Nephron (organoid): ENCODE data around the gene PSAT1.
A peak's percentile ranks its signal among the peaks of the same experiment; 100 is the strongest.

Experiments
- H3K27ac Mint-ChIP-seq, 3 experiments: 2 replicates each; pipeline ENCODE4 v1.8.0; 2020; ENCODE audit warnings: mixed read lengths in 3 of 3, mild to moderate bottlenecking in 2 of 3, moderate library complexity in 1 of 3
- H3K27me3 Mint-ChIP-seq: 2 replicates; pipeline ENCODE4 v1.8.0; 2021; ENCODE audit warnings: low read depth, mild to moderate bottlenecking, moderate library complexity, mixed read lengths
- H3K36me3 Mint-ChIP-seq: 2 replicates; pipeline ENCODE4 v1.8.0; 2020; ENCODE audit warnings: low read depth, mixed read lengths
- H3K4me1 Mint-ChIP-seq: 2 replicates; pipeline ENCODE4 v1.8.0; 2020; ENCODE audit warnings: mixed read lengths
- H3K4me3 Mint-ChIP-seq, 3 experiments: 2 replicates each; pipeline ENCODE4 v1.8.0; 2020; ENCODE audit warnings: mild to moderate bottlenecking in 3 of 3, mixed read lengths in 3 of 3, moderate library complexity in 2 of 3
- H3K9me3 Mint-ChIP-seq: 2 replicates; pipeline ENCODE4 v1.8.0; 2020; ENCODE audit warnings: mixed read lengths
- TF ChIP-seq, protein P1 (sequence below), 3 experiments: fragments of 200-600 bp; sonication (generic); IDR thresholded peaks; one replicate each; pipeline ENCODE4 v1.5.0; 2021; ENCODE audit warnings: antibody characterized with exemption in 3 of 3; ENCODE audit not compliant: unreplicated experiment in 3 of 3

PSAT1 gene

DNA sequence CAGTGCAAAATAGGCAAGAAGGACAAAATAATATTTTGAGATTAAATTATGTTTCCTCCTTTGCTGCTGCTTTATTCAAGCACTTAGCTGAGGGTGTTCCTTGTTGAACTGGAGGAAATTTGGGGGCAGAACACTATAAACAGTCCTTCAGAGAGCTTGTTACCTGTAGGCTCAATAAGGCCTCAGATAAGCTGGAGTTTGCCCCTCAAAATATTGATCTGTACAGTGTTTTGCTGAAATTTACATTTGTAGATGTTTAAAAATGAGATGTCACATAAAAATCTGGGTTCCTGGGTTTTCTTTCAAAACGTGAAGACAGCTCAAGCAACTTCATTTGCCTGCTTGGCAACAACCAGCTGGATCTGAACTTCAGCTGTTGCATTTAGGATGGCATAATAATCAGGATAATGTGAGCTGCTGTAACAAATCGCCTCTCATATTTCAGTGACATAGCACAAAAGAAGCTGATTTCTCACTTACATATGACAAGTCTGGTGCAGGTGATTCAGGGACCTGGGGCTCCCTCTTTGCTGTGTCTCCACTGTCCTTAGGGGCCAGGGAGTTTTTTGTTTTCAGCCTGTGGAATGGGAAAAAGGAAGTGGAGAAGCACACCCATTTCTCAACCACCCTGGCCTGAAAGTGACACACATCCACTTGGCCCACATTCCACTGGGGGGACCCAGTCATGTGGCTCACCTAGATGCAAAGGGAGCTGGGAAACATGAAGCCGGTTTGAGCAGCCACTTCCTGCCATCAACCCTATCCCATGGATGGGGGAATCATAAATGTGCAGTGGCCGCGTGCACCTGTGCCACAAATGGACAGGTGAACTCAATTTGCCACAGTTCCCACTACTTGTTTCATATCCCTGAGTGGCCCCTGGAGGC is 2.4 kb upstream of the PSAT1 start:
- Mint-ChIP-seq H3K4me3 (peak overlapping the region; percentile 37 to 51 (median 43)), H3K4me1 (peaks cover 70% of the 10 kb centered on the region), H3K36me3 (no peaks in the 10 kb centered on the region), H3K9me3 (no peaks in the 10 kb centered on the region), H3K27me3 (peaks cover 7% of the 10 kb centered on the region), H3K27ac (peak overlapping the region in 1 of 3 experiments; percentile 43)
- TF ChIP-seq, protein P1, sequence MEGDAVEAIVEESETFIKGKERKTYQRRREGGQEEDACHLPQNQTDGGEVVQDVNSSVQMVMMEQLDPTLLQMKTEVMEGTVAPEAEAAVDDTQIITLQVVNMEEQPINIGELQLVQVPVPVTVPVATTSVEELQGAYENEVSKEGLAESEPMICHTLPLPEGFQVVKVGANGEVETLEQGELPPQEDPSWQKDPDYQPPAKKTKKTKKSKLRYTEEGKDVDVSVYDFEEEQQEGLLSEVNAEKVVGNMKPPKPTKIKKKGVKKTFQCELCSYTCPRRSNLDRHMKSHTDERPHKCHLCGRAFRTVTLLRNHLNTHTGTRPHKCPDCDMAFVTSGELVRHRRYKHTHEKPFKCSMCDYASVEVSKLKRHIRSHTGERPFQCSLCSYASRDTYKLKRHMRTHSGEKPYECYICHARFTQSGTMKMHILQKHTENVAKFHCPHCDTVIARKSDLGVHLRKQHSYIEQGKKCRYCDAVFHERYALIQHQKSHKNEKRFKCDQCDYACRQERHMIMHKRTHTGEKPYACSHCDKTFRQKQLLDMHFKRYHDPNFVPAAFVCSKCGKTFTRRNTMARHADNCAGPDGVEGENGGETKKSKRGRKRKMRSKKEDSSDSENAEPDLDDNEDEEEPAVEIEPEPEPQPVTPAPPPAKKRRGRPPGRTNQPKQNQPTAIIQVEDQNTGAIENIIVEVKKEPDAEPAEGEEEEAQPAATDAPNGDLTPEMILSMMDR (IDR thresholded peaks at IDR 0.05; ENCODE audit: unreplicated experiment in 3 of 3) = no peak

DNA sequence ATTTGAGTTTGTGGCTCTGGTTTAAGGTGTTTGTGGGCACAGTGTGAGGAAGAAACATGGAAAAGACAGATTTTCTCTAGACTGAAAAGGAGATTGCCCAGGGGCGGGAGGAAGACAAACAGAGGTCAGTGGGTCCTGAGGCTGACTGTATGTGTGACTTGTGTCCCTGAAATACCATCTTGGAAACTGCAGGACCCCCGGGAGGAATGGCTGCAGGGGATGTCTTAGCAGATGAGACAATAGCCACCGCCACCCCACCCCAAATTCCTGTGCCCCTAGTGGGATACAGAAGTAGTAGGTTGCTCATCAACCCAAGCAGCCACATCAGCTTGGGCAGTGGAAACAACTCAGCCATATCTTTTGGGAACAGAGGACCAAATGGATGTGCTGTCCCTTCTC is 1.7 kb upstream of the PSAT1 start:
- H3K27ac Mint-ChIP-seq = peak overlapping the region; percentile 89 to 94 (median 90)
- H3K36me3 Mint-ChIP-seq = peaks cover 4% of the 10 kb centered on the region
- TF ChIP-seq, protein P1 (IDR thresholded peaks at IDR 0.05; ENCODE audit: unreplicated experiment in 3 of 3) = no peak
- H3K4me1 Mint-ChIP-seq = peaks cover 66% of the 10 kb centered on the region
- peak overlapping the region; percentile 43 to 94 (median 51) for H3K4me3 Mint-ChIP-seq
- H3K27me3 Mint-ChIP-seq = peaks cover 7% of the 10 kb centered on the region
- H3K9me3 Mint-ChIP-seq = no peaks in the 10 kb centered on the region

DNA sequence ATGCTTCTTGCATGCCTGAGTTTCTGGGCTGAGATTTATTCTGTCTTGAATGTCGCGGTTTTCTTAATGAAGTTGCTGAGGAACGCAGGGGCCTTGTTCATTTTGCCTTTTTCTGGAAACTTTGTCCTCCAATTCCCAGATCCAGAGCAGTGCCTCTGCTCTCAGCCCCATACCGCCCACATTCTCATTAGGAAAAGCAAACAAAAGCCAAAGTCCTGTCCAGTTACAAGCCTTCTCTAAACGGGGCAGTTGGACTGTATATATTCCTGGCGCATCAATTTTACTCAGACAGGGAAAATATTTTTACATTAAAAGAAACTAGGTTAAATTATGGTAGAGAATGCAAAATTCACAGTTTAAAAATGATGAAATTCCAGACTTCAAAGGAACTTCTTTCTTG is 1.2 kb upstream of the PSAT1 start:
- H3K9me3 Mint-ChIP-seq = no peaks in the 10 kb centered on the region
- peak overlapping the region; percentile 89 to 94 (median 90) for H3K27ac Mint-ChIP-seq
- peak overlapping the region; percentile 88 to 94 (median 92) for H3K4me3 Mint-ChIP-seq
- H3K36me3 Mint-ChIP-seq = peaks cover 6% of the 10 kb centered on the region
- peaks cover 7% of the 10 kb centered on the region for H3K27me3 Mint-ChIP-seq
- TF ChIP-seq, protein P1 (IDR thresholded peaks at IDR 0.05; ENCODE audit: unreplicated experiment in 3 of 3) = no peak
- H3K4me1 Mint-ChIP-seq = peaks cover 62% of the 10 kb centered on the region

DNA sequence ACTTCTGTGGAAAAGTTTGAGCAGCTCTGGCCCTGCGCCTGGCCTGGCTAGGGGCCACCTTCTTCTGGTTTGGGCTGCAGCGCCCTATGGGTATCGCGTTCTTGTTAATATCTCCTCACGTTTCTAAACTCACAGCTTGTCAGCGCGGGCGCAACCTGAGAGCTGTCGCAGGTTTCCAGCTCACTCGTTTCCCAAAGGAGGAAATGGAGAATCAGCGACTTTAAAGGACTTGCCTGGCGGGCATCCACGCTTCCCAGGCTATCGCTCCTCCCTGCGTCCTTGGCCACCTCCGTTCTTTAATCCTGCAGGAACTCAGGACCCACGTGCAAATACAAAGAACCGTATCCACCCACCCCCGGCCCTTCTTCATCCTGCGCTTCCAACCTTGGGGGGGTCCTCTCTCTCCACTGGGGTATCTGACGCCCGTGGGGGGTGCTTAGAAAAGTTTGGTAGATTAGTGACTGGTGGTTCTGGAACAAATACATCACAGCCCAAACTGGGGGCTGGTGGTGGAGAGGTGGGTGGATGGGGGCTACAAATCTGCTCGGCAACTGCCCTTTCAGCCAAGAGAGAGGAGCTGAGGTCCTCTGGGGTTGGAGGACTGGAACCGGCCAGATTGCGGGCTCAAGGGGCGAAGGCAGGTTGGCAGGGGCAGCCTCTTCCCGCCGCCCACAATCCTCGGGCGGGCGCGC is 578 bp upstream of the PSAT1 start:
- TF ChIP-seq, protein P1 (IDR thresholded peaks at IDR 0.05; ENCODE audit: unreplicated experiment in 3 of 3) = no peak
- peak overlapping the region; percentile 89 to 94 (median 90) for H3K27ac Mint-ChIP-seq
- peaks cover 7% of the 10 kb centered on the region for H3K27me3 Mint-ChIP-seq
- H3K36me3 Mint-ChIP-seq = peaks cover 8% of the 10 kb centered on the region
- peak overlapping the region; percentile 88 to 94 (median 92) for H3K4me3 Mint-ChIP-seq
- H3K9me3 Mint-ChIP-seq = no peaks in the 10 kb centered on the region
- H3K4me1 Mint-ChIP-seq = peaks cover 56% of the 10 kb centered on the region

DNA sequence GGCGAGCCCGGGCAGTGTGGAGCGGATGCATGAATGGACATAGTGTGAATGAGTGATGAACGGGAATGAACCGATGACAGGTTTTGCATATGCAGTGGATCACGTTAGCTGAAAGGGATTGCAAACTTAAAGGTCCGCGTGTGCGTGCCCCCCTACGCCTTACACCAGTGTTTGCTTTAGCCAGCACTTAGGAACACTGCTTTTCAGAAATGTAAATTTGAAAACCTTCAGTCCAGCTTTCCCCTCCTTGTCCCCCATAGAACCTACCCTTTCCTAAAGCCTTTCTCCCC is 692 bp downstream of the PSAT1 start:
- Mint-ChIP-seq H3K27ac (peak overlapping the region; percentile 89 to 94 (median 90)), H3K4me3 (peak overlapping the region; percentile 88 to 94 (median 92)), H3K36me3 (peaks cover 17% of the 10 kb centered on the region), H3K4me1 (peaks cover 45% of the 10 kb centered on the region), H3K9me3 (no peaks in the 10 kb centered on the region), H3K27me3 (peaks cover 7% of the 10 kb centered on the region)
- TF ChIP-seq, protein P1 (IDR thresholded peaks at IDR 0.05; ENCODE audit: unreplicated experiment in 3 of 3) = no peak
